NB4 (cell line): ENCODE results near the gene DZIP1.

ENCODE experiments used
- MYC ChIP-seq: IDR thresholded peaks from 2 replicates; pipeline ENCODE4 v1.6.1; 2011; ENCODE audit warnings: low read depth, low read length
- POLR2A ChIP-seq: IDR thresholded peaks from 2 replicates; pipeline ENCODE4 v1.6.1; 2011; ENCODE audit warnings: mild to moderate bottlenecking; ENCODE audit not compliant: insufficient read length; ENCODE audit errors: extremely low read depth
- TF ChIP-seq, protein P1 (sequence below): IDR thresholded peaks from one replicate; pipeline ENCODE4 v1.5.1; 2012; ENCODE audit warnings: low read depth, low read length

GRCh38 chr13:95652244-95652764, 7.8 kb upstream of the DZIP1 start:
- TF ChIP-seq, protein P1, sequence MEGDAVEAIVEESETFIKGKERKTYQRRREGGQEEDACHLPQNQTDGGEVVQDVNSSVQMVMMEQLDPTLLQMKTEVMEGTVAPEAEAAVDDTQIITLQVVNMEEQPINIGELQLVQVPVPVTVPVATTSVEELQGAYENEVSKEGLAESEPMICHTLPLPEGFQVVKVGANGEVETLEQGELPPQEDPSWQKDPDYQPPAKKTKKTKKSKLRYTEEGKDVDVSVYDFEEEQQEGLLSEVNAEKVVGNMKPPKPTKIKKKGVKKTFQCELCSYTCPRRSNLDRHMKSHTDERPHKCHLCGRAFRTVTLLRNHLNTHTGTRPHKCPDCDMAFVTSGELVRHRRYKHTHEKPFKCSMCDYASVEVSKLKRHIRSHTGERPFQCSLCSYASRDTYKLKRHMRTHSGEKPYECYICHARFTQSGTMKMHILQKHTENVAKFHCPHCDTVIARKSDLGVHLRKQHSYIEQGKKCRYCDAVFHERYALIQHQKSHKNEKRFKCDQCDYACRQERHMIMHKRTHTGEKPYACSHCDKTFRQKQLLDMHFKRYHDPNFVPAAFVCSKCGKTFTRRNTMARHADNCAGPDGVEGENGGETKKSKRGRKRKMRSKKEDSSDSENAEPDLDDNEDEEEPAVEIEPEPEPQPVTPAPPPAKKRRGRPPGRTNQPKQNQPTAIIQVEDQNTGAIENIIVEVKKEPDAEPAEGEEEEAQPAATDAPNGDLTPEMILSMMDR: no peak
- TF ChIP-seq MYC (no peak), POLR2A (no peak)
